Osteocyte (in vitro differentiated cells): ENCODE measurements around the gene THOC1. TPM values are rescaled to one million over a fixed set of nuclear protein-coding genes. Genes with fewer than 3 reads are reported as not detected.

Experiments
- DNase-seq: peaks from one replicate; pipeline ENCODE4 v3.0.0; 2021; ENCODE audit warnings: mixed read lengths; ENCODE audit not compliant: unreplicated experiment; ENCODE audit errors: extremely low spot score
- H3K27ac Mint-ChIP-seq: one replicate; pipeline ENCODE4 v1.8.0; 2021; ENCODE audit warnings: mild to moderate bottlenecking, mixed read lengths; ENCODE audit not compliant: unreplicated experiment
- H3K27me3 Mint-ChIP-seq: one replicate; pipeline ENCODE4 v1.8.0; 2021; ENCODE audit warnings: mixed read lengths; ENCODE audit not compliant: unreplicated experiment
- H3K36me3 Mint-ChIP-seq: one replicate; pipeline ENCODE4 v1.8.0; 2021; ENCODE audit warnings: mixed read lengths; ENCODE audit not compliant: unreplicated experiment
- H3K4me1 Mint-ChIP-seq: one replicate; pipeline ENCODE4 v1.8.0; 2021; ENCODE audit warnings: mixed read lengths; ENCODE audit not compliant: unreplicated experiment
- H3K4me3 Mint-ChIP-seq: one replicate; pipeline ENCODE4 v1.8.0; 2021; ENCODE audit warnings: mild to moderate bottlenecking, moderate library complexity, mixed read lengths; ENCODE audit not compliant: unreplicated experiment
- H3K9me3 Mint-ChIP-seq: one replicate; pipeline ENCODE4 v1.8.0; 2021; ENCODE audit warnings: mixed read lengths; ENCODE audit not compliant: unreplicated experiment
- total RNA-seq: library from RNA; stranded (reverse); gene quantifications from 2 replicates; pipeline ENCODE4 v1.2.1, GENCODE V29; 2021
- TF ChIP-seq, protein P1 (sequence below): fragments of 200-600 bp; sonication (generic); IDR thresholded peaks from 2 replicates; pipeline ENCODE4 v1.5.0; 2021; ENCODE audit warnings: antibody characterized with exemption, mild to moderate bottlenecking, moderate library complexity

Gene THOC1
- total RNA-seq, 1 donor from 2014 or later = 39.7 TPM

DNA sequence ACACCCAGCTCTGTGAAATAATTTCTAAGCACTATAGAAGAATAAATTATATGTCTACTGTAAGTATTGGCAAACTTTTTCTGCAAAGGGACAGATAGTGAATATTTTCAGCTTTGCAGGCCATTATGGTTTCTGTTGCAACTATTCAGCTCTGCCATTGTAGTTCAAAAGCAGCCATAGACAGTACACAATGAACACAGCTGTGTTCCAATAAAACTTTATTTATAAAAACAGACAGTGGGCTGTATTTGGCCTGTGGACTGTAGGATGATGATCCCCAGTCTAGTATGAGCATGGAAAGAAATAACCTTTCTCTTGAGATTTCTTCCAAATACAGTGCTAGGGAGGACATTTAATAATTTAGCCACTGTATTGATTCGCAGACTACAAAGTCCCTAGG is 35.2 kb upstream of the THOC1 start:
- H3K4me1 Mint-ChIP-seq = peaks cover 5% of the 10 kb centered on the region
- H3K36me3 Mint-ChIP-seq = no peaks in the 10 kb centered on the region
- DNase-seq = no peak
- TF ChIP-seq, protein P1, sequence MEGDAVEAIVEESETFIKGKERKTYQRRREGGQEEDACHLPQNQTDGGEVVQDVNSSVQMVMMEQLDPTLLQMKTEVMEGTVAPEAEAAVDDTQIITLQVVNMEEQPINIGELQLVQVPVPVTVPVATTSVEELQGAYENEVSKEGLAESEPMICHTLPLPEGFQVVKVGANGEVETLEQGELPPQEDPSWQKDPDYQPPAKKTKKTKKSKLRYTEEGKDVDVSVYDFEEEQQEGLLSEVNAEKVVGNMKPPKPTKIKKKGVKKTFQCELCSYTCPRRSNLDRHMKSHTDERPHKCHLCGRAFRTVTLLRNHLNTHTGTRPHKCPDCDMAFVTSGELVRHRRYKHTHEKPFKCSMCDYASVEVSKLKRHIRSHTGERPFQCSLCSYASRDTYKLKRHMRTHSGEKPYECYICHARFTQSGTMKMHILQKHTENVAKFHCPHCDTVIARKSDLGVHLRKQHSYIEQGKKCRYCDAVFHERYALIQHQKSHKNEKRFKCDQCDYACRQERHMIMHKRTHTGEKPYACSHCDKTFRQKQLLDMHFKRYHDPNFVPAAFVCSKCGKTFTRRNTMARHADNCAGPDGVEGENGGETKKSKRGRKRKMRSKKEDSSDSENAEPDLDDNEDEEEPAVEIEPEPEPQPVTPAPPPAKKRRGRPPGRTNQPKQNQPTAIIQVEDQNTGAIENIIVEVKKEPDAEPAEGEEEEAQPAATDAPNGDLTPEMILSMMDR = no peak
- H3K27me3 Mint-ChIP-seq = peaks cover 20% of the 10 kb centered on the region
- no peak overlapping the region for H3K4me3 Mint-ChIP-seq
- no peaks in the 10 kb centered on the region for H3K9me3 Mint-ChIP-seq
- no peak overlapping the region for H3K27ac Mint-ChIP-seq

DNA sequence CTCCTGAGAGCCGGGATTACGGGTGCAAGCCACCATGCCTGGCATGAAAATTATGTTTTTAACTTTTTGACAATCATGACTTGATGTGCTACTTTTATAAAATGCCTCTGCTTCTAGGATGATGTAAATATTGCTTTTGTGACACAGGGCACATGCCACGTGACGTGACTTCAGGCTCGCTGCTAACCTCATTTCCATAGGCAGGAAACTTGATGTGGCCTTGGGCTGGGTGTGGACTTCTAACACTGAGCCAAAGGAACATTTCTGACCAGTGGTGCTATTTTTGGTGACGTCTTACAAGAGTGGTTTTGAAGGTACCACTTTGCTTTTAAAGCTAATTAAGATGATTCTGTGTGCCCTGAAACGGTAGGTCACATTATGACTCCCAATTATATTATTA is 34.2 kb upstream of the THOC1 start:
- Mint-ChIP-seq H3K27ac (no peak overlapping the region), H3K4me3 (no peak overlapping the region), H3K9me3 (no peaks in the 10 kb centered on the region), H3K4me1 (peaks cover 5% of the 10 kb centered on the region), H3K27me3 (peaks cover 11% of the 10 kb centered on the region), H3K36me3 (no peaks in the 10 kb centered on the region)
- no peak for DNase-seq
- TF ChIP-seq, protein P1 = no peak

DNA sequence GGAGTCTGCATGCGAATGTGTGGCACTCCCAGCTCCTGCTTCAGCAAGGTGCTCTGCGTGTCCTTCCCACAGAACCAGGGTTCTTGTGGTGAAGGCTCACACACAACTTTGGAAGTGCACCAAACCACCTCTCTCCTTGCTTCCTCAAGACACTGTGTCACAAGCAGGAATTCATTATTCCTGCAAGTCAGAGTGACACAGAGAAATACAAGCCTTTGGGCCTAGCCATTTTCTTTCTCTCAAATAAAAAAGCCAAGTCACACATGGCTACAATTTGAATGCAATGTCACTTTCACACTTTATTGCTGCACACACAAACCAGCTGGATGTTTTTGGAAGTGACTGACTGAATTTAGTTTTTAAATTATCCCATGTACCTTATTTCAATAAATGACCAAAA is 30.1 kb upstream of the THOC1 start:
- TF ChIP-seq, protein P1 = no peak
- peaks cover 19% of the 10 kb centered on the region for H3K4me1 Mint-ChIP-seq
- DNase-seq = no peak
- no peak overlapping the region for H3K27ac Mint-ChIP-seq
- H3K9me3 Mint-ChIP-seq = no peaks in the 10 kb centered on the region
- no peaks in the 10 kb centered on the region for H3K27me3 Mint-ChIP-seq
- no peak overlapping the region for H3K4me3 Mint-ChIP-seq
- no peaks in the 10 kb centered on the region for H3K36me3 Mint-ChIP-seq

DNA sequence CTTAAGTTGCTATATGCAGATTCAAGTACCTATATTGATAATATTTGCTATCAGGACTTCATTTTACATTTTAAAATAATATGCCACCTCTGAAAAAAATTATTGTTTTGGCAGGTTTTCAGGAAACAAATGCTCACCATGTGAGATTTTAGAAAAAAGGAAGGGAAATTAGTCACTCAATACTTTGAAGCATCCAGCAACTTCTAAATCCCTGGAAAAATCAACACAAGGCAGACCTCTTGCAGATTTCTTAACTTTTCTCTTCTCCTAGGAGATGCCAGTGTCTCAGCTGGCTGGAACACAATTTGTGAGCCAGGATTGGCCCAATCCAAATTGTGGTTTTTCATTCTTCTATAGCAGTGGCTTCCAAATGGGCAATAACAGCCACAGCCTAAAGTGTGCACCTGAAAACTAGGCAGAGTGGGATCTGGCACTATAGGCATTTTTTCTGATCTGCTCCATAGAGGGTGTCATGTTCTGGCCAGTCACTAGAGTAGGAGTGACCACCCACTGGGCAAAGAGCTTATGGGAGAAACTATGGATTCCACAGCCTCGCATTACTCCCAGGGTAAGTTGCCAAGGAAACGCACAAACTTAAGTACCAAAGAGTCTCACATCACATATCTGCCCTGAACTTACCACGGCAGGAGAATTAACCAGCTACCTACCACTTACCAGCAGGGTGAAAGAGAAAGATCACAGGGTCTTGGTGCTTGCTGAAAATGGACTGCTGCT is 28.1 kb upstream of the THOC1 start:
- TF ChIP-seq, protein P1 = no peak

DNA sequence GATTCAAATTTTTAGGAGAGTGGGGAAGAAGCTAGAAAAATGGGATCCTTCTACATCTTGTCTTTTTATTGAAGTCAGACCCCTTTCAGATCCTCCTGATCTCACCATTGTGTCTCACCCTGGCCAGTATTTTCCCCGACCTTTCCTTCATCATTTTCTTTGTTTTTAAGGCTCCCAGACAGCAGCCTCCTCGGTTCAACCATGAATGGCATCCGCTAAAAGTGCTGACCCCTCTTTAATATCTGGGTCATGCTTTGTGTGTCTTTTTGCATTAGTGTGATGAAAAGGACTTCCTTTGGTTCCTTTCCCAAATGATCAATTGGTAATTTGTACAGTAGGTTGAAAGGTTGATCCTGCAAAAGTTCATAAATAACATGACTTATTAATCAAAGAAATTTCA is 26.7 kb upstream of the THOC1 start:
- Mint-ChIP-seq H3K4me3 (no peak overlapping the region), H3K4me1 (peaks cover 19% of the 10 kb centered on the region), H3K9me3 (no peaks in the 10 kb centered on the region), H3K27ac (no peak overlapping the region), H3K27me3 (no peaks in the 10 kb centered on the region), H3K36me3 (no peaks in the 10 kb centered on the region)
- TF ChIP-seq, protein P1 = no peak
- DNase-seq = no peak

More for the DNA sequence above, 28.1 kb upstream of the THOC1 start:
- peak overlapping the region; percentile 77 for H3K27ac Mint-ChIP-seq
- H3K4me1 Mint-ChIP-seq = peaks cover 19% of the 10 kb centered on the region
- no peaks in the 10 kb centered on the region for H3K36me3 Mint-ChIP-seq
- H3K9me3 Mint-ChIP-seq = no peaks in the 10 kb centered on the region
- no peak for DNase-seq
- no peaks in the 10 kb centered on the region for H3K27me3 Mint-ChIP-seq
- no peak overlapping the region for H3K4me3 Mint-ChIP-seq
